Measurements from ENCODE around the gene ZNF723. TPM values are rescaled to one million over a fixed set of nuclear protein-coding genes. Genes with fewer than 3 reads are reported as not detected.

The ZNF723 gene
- total RNA-seq, 2 experiments from 2014 or later = not detected

- no peaks in the 10 kb centered on the region for H3K4me1 Mint-ChIP-seq (ENCODE audit: low read depth)
- no peak for ATAC-seq (ENCODE audit: poor library complexity)
- intact Hi-C loops (cut with DNase I, micrococcal nuclease) = no loop called here
- Histone ChIP-seq H3K4me1 (ENCODE audit: insufficient read depth, low read length) (no peaks in the 10 kb centered on the region), H3K27ac (ENCODE audit: low read depth in 1 of 2, low read length in 2 of 2) (no peak overlapping the region), H3K27me3 (ENCODE audit: control insufficient read depth in 1 of 2, insufficient read depth in 2 of 2, low read length in 2 of 2) (no peaks in the 10 kb centered on the region), H3K36me3 (ENCODE audit: insufficient read depth, low read length) (no peaks in the 10 kb centered on the region), H3K9me3 (ENCODE audit: control insufficient read depth in 1 of 2, insufficient read depth in 1 of 2, low read length in 2 of 2) (peaks cover 26 to 35% of the 10 kb centered on the region in 2 experiments), H3K4me3 (ENCODE audit: low read length) (no peak overlapping the region)
- no peaks in the 10 kb centered on the region for H3K36me3 Mint-ChIP-seq (ENCODE audit: low read depth)
- peaks cover 11% of the 10 kb centered on the region for H3K9me3 Mint-ChIP-seq
- no peak overlapping the region for H3K27ac Mint-ChIP-seq
- no peaks in the 10 kb centered on the region for H3K27me3 Mint-ChIP-seq
- peak in 1 of 14 experiments; percentile 7 for DNase-seq
- POLR2A ChIA-PET = no interaction called here
- no peak for TF ChIP-seq CTCF (IDR thresholded peaks at IDR 0.05)
- no peak overlapping the region for H3K4me3 Mint-ChIP-seq
- CTCF ChIA-PET = no interaction called here
Measured at GRCh38 chr19:22893855-22894270, 61.8 kb downstream of the ZNF723 start.

GRCh38 chr19:22901431-22902130, 69.5 kb downstream of the ZNF723 start:
- DNase-seq = peak in 1 of 14 experiments; percentile 4
- Histone ChIP-seq H3K4me1 (ENCODE audit: insufficient read depth, low read length) (no peaks in the 10 kb centered on the region), H3K27ac (ENCODE audit: low read depth in 1 of 2, low read length in 2 of 2) (no peak overlapping the region), H3K4me3 (ENCODE audit: low read length) (no peak overlapping the region), H3K36me3 (ENCODE audit: insufficient read depth, low read length) (no peaks in the 10 kb centered on the region), H3K27me3 (ENCODE audit: control insufficient read depth in 1 of 2, insufficient read depth in 2 of 2, low read length in 2 of 2) (no peaks in the 10 kb centered on the region), H3K9me3 (ENCODE audit: control insufficient read depth in 1 of 2, insufficient read depth in 1 of 2, low read length in 2 of 2) (peaks cover 24 to 43% of the 10 kb centered on the region in 2 experiments)
- no peak for ATAC-seq (ENCODE audit: poor library complexity)
- POLR2A ChIA-PET = no interaction called here
- no peak for TF ChIP-seq CTCF (IDR thresholded peaks at IDR 0.05)
- H3K9me3 Mint-ChIP-seq = peaks cover 9% of the 10 kb centered on the region
- no peak overlapping the region for H3K27ac Mint-ChIP-seq
- H3K4me3 Mint-ChIP-seq = no peak overlapping the region
- intact Hi-C loops (cut with DNase I, micrococcal nuclease) = no loop called here
- H3K36me3 Mint-ChIP-seq (ENCODE audit: low read depth) = no peaks in the 10 kb centered on the region
- no peaks in the 10 kb centered on the region for H3K27me3 Mint-ChIP-seq
- CTCF ChIA-PET = no interaction called here
- no peaks in the 10 kb centered on the region for H3K4me1 Mint-ChIP-seq (ENCODE audit: low read depth)

Other genes starting within 250 kb of the ZNF723 start
- gene ZNF492, start 198.0 kb upstream of the ZNF723 start, total RNA-seq = 1 to 10 TPM; 1.1 to 1.2 TPM
- not detected for gene ZNF99, start 48.1 kb upstream of the ZNF723 start, total RNA-seq
- gene ZNF728, start 170.9 kb downstream of the ZNF723 start, total RNA-seq = not detected

All from CD4-positive, alpha-beta T cell (primary cell).